AG09319 (cell line): ENCODE data around the gene PTPRJ.

ENCODE experiments used
- DNase-seq: peaks from one replicate; pipeline ENCODE4 v3.0.0-alpha.2; 2010; ENCODE audit warnings: low read depth; ENCODE audit errors: extremely low read depth
- CTCF ChIP-seq: IDR thresholded peaks from 2 replicates; pipeline ENCODE4 v1.5.1; 2011; ENCODE audit warnings: low read depth, mild to moderate bottlenecking, inconsistent platforms, low read length, moderate library complexity

The PTPRJ gene

GRCh38 chr11:48045536-48045935 is 65.2 kb downstream of the PTPRJ start:
- TF ChIP-seq CTCF: no peak
- DNase-seq: no peak

- TF ChIP-seq CTCF: no peak
- DNase-seq: no peak
These were observed 67.3 kb downstream of the PTPRJ start for GRCh38 chr11:48047616-48048015.

- TF ChIP-seq CTCF: no peak
- no peak for DNase-seq
These were observed 68.7 kb downstream of the PTPRJ start for GRCh38 chr11:48049036-48049435.

GRCh38 chr11:48050304-48050703 is 69.9 kb downstream of the PTPRJ start:
- DNase-seq: no peak
- no peak for TF ChIP-seq CTCF

- TF ChIP-seq CTCF: no peak
- DNase-seq: no peak
These were observed 71.0 kb downstream of the PTPRJ start for GRCh38 chr11:48051217-48051830.

- no peak for DNase-seq
These were observed 72.1 kb downstream of the PTPRJ start for GRCh38 chr11:48052183-48053044.

More at GRCh38 chr11:48052183-48053044, 72.1 kb downstream of the PTPRJ start:
- no peak for TF ChIP-seq CTCF
